Dendritic cell treated with granulocyte-macrophage colony-stimulating factor and Interleukin-4, amounts not matched to agents 40 ng/mL and 50 ng/mL, for 4 days (primary cell): ENCODE measurements around the gene ENOX1.

Source experiments
- H3K27ac Mint-ChIP-seq: one replicate; pipeline ENCODE4 v1.8.0; 2022; ENCODE audit warnings: mild to moderate bottlenecking, mixed read lengths
- H3K27me3 Mint-ChIP-seq: one replicate; pipeline ENCODE4 v1.8.0; 2022; ENCODE audit warnings: mild to moderate bottlenecking, mixed read lengths
- H3K36me3 Mint-ChIP-seq: one replicate; pipeline ENCODE4 v1.8.0; 2022; ENCODE audit warnings: low read depth, mixed read lengths
- H3K4me1 Mint-ChIP-seq: one replicate; pipeline ENCODE4 v1.8.0; 2022; ENCODE audit warnings: low read depth, mixed read lengths
- H3K4me3 Mint-ChIP-seq: one replicate; pipeline ENCODE4 v1.8.0; 2022; ENCODE audit warnings: mild to moderate bottlenecking, moderate library complexity, mixed read lengths
- H3K9me3 Mint-ChIP-seq: one replicate; pipeline ENCODE4 v1.8.0; 2022; ENCODE audit warnings: mixed read lengths
- intact Hi-C: fragments of 100-400 bp; cut with micrococcal nuclease; formaldehyde crosslinking; loops from one replicate; pipeline ENCODE4 v1.15.0; 2022

Gene ENOX1

GRCh38 chr13:43289470-43290255 lies 497.1 kb downstream of the ENOX1 start:
- Mint-ChIP-seq H3K4me3 (no peak overlapping the region), H3K4me1 (no peaks in the 10 kb centered on the region), H3K27ac (no peak overlapping the region), H3K27me3 (peaks cover 3% of the 10 kb centered on the region), H3K36me3 (no peaks in the 10 kb centered on the region), H3K9me3 (no peaks in the 10 kb centered on the region)
- intact Hi-C loops: no loop called here

DNA sequence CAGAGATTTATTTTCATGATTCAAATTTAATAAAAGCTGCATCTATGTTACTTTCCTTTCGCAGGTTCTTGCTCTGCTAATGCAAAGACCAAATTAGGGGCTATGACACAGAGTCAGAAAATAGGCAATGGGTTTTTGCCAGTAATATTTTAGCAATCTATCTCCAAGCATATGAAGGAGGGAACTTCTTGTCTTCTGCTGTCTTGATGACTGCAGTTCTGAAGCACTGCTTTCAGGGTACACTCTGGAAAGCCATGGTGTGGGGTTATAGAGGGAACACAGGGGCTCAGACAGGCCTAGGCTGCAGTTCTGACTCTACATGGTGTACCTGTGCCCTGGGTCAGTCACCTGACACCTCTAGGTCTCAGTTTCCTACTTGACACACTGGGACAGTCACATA lies 500.0 kb downstream of the ENOX1 start:
- intact Hi-C loops: no loop called here
- no peaks in the 10 kb centered on the region for H3K36me3 Mint-ChIP-seq
- H3K27ac Mint-ChIP-seq: no peak overlapping the region
- H3K27me3 Mint-ChIP-seq: peaks cover 3% of the 10 kb centered on the region
- no peak overlapping the region for H3K4me3 Mint-ChIP-seq
- no peaks in the 10 kb centered on the region for H3K9me3 Mint-ChIP-seq
- H3K4me1 Mint-ChIP-seq: no peaks in the 10 kb centered on the region

GRCh38 chr13:43285933-43286597 lies 500.7 kb downstream of the ENOX1 start:
- no peak overlapping the region for H3K27ac Mint-ChIP-seq
- no peak overlapping the region for H3K4me3 Mint-ChIP-seq
- no peaks in the 10 kb centered on the region for H3K36me3 Mint-ChIP-seq
- H3K4me1 Mint-ChIP-seq: no peaks in the 10 kb centered on the region
- H3K27me3 Mint-ChIP-seq: peaks cover 3% of the 10 kb centered on the region
- H3K9me3 Mint-ChIP-seq: no peaks in the 10 kb centered on the region
- intact Hi-C loops: no loop called here

- H3K36me3 Mint-ChIP-seq: no peaks in the 10 kb centered on the region
- H3K4me3 Mint-ChIP-seq: no peak overlapping the region
- H3K27ac Mint-ChIP-seq: no peak overlapping the region
- no peaks in the 10 kb centered on the region for H3K9me3 Mint-ChIP-seq
- H3K4me1 Mint-ChIP-seq: no peaks in the 10 kb centered on the region
- H3K27me3 Mint-ChIP-seq: peaks cover 3% of the 10 kb centered on the region
- intact Hi-C loops: no loop called here
These were observed 502.6 kb downstream of the ENOX1 start for GRCh38 chr13:43284162-43284561.

- H3K36me3 Mint-ChIP-seq: no peaks in the 10 kb centered on the region
- no peak overlapping the region for H3K27ac Mint-ChIP-seq
- no peaks in the 10 kb centered on the region for H3K4me1 Mint-ChIP-seq
- no peaks in the 10 kb centered on the region for H3K27me3 Mint-ChIP-seq
- intact Hi-C loops: no loop called here
- no peak overlapping the region for H3K4me3 Mint-ChIP-seq
- H3K9me3 Mint-ChIP-seq: no peaks in the 10 kb centered on the region
These were observed 507.1 kb downstream of the ENOX1 start for GRCh38 chr13:43279696-43280095.

DNA sequence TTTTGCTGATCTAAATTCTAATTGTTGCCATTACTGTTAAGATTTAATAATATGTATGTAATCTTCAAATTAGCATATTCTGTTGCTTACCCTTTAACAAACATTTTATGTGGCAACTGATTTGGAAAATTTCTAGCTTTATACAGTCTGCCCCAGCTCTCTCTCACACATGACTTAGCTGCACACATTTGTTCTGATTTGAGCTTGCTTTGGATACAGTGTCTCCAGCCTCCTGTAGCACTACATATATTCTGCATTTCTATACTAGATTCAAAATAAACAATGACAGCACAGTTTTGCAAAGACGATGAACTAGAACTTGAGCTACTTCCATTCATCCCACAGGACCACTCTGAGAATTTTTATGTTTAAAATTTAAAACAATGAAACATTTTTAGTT lies 508.6 kb downstream of the ENOX1 start:
- Mint-ChIP-seq H3K27me3 (no peaks in the 10 kb centered on the region), H3K9me3 (no peaks in the 10 kb centered on the region), H3K36me3 (no peaks in the 10 kb centered on the region), H3K4me1 (no peaks in the 10 kb centered on the region), H3K27ac (no peak overlapping the region), H3K4me3 (no peak overlapping the region)
- intact Hi-C loops: no loop called here

DNA sequence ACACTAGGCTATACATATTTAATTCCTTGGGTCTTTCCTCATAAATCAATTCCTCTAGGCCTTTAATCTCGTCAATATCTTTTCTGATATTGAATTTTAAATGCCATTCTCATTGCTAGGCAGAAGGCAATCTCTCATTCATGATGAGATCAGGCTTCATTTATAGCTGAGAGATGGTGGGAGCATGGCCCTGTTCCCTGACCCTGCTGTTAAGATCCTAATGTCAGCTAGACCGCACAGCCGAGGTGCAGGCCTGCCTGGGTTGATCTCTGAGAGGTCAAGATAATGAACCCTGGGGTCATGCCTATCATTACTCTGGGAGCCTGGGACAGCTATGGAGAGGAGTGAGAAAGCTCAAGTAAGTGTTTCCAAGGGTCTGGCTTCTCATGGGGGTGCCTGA lies 509.6 kb downstream of the ENOX1 start:
- Mint-ChIP-seq H3K27me3 (no peaks in the 10 kb centered on the region), H3K36me3 (no peaks in the 10 kb centered on the region), H3K4me1 (no peaks in the 10 kb centered on the region), H3K4me3 (no peak overlapping the region), H3K27ac (no peak overlapping the region), H3K9me3 (no peaks in the 10 kb centered on the region)
- intact Hi-C loops: no loop called here

GRCh38 chr13:43274881-43275280 lies 511.9 kb downstream of the ENOX1 start:
- H3K36me3 Mint-ChIP-seq: no peaks in the 10 kb centered on the region
- no peaks in the 10 kb centered on the region for H3K4me1 Mint-ChIP-seq
- intact Hi-C loops: no loop called here
- no peaks in the 10 kb centered on the region for H3K9me3 Mint-ChIP-seq
- no peak overlapping the region for H3K27ac Mint-ChIP-seq
- no peak overlapping the region for H3K4me3 Mint-ChIP-seq
- H3K27me3 Mint-ChIP-seq: no peaks in the 10 kb centered on the region

DNA sequence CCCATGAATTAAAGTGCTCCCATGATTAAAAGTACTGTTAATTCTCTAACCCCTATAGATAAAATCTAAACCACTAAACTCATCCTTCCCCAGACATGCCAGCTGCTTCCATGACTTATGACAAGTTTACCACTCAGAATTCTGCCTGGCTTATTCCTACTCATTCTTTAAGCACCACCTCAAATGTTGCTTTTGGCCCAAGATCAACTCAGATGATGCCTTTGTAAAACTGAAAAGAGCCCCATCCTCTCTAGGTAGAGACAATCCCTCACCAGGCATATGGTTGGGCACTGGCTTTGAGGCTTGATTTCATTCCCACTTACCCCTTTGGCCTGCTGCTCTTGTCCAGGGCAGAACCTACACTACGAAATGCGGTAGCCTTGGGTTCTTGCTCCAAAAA lies 513.4 kb downstream of the ENOX1 start:
- Mint-ChIP-seq H3K4me1 (no peaks in the 10 kb centered on the region), H3K27ac (no peak overlapping the region), H3K4me3 (no peak overlapping the region), H3K36me3 (no peaks in the 10 kb centered on the region), H3K9me3 (no peaks in the 10 kb centered on the region), H3K27me3 (no peaks in the 10 kb centered on the region)
- intact Hi-C loops: no loop called here

DNA sequence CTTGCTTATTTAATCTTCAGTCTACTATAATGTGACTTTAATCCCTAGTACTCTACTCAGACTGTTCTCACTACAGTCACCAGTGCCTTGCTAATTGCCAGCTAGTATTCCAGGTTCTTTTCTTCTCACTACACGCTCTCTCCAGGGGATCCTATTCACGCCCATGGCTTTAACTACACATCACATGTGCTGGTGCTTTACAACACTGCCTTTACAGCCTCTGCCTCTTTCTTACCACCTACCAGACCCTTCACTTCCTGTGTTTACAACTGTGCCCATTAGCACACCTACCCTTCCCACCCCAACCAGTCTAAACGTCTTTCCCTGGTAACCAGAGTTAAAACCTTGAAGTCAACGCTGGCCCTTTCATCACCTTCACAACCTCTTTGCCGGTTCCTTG lies 513.9 kb downstream of the ENOX1 start:
- intact Hi-C loops: no loop called here
- Mint-ChIP-seq H3K4me3 (no peak overlapping the region), H3K27ac (no peak overlapping the region), H3K9me3 (no peaks in the 10 kb centered on the region), H3K27me3 (no peaks in the 10 kb centered on the region), H3K4me1 (no peaks in the 10 kb centered on the region), H3K36me3 (no peaks in the 10 kb centered on the region)

DNA sequence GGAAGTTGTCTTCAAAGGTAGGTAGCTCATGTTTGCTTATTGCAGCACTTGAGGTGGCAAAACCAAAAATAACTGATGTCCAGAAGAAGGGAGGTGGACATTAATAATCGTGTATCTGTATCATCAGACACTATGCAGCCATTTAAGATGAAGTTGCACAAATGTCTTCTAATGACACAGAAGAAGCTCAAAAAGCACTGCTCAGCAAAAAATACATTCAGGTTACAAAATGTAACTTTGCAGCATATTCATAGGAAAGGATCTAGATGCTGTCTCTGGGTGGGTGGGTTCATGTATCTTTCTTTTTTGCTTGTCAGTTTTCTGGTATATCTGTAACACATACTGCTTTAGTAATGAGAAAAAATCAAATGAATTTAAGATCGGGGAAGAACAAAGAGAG lies 515.6 kb downstream of the ENOX1 start:
- no peak overlapping the region for H3K27ac Mint-ChIP-seq
- no peak overlapping the region for H3K4me3 Mint-ChIP-seq
- H3K36me3 Mint-ChIP-seq: no peaks in the 10 kb centered on the region
- intact Hi-C loops: no loop called here
- no peaks in the 10 kb centered on the region for H3K9me3 Mint-ChIP-seq
- H3K4me1 Mint-ChIP-seq: no peaks in the 10 kb centered on the region
- H3K27me3 Mint-ChIP-seq: peaks cover 1% of the 10 kb centered on the region

GRCh38 chr13:43270130-43270830 lies 516.5 kb downstream of the ENOX1 start:
- H3K27ac Mint-ChIP-seq: no peak overlapping the region
- H3K36me3 Mint-ChIP-seq: no peaks in the 10 kb centered on the region
- no peak overlapping the region for H3K4me3 Mint-ChIP-seq
- peaks cover 1% of the 10 kb centered on the region for H3K27me3 Mint-ChIP-seq
- intact Hi-C loops: no loop called here
- no peaks in the 10 kb centered on the region for H3K9me3 Mint-ChIP-seq
- no peaks in the 10 kb centered on the region for H3K4me1 Mint-ChIP-seq

GRCh38 chr13:43269037-43269481 lies 517.7 kb downstream of the ENOX1 start:
- Mint-ChIP-seq H3K27ac (no peak overlapping the region), H3K4me3 (no peak overlapping the region), H3K9me3 (no peaks in the 10 kb centered on the region), H3K27me3 (peaks cover 1% of the 10 kb centered on the region), H3K36me3 (no peaks in the 10 kb centered on the region), H3K4me1 (no peaks in the 10 kb centered on the region)
- intact Hi-C loops: no loop called here

DNA sequence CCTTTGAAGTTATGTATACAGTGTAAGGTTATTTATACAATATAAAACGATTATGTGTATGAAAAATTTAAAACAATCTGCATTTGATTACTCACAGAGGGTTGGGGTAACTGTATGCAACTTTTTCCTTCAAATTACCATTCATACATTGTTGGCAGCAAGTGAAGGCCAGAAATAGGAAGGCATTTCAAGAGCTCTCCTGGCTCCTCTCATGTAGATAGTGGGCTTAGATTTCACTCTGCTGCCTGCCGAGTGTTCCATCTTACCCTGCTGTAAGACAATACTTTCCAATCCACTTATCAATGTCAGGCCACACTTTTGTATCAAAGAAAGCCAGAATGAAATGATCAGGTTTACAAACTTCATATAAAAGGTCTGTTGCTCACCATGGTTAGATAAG lies 518.1 kb downstream of the ENOX1 start:
- H3K9me3 Mint-ChIP-seq: no peaks in the 10 kb centered on the region
- H3K4me3 Mint-ChIP-seq: no peak overlapping the region
- no peaks in the 10 kb centered on the region for H3K4me1 Mint-ChIP-seq
- no peak overlapping the region for H3K27ac Mint-ChIP-seq
- H3K36me3 Mint-ChIP-seq: no peaks in the 10 kb centered on the region
- H3K27me3 Mint-ChIP-seq: peaks cover 1% of the 10 kb centered on the region
- intact Hi-C loops: no loop called here
